GM21786 (cell line): Measurements from ENCODE around the gene USP43.

Source experiments
- ATAC-seq: cut with Tn5 transposase; IDR thresholded peaks from one replicate; pipeline ENCODE4 v1.9.1; 2021; ENCODE audit not compliant: unreplicated experiment

USP43 gene

GRCh38 chr17:9707948-9708347 lies 62.6 kb downstream of the USP43 start:
- ATAC-seq: no peak

- no peak for ATAC-seq
Observed at GRCh38 chr17:9714801-9715200, 69.5 kb downstream of the USP43 start.

GRCh38 chr17:9715503-9716016 lies 70.2 kb downstream of the USP43 start:
- ATAC-seq: no peak

GRCh38 chr17:9725575-9725974 lies 80.3 kb downstream of the USP43 start:
- ATAC-seq: no peak

GRCh38 chr17:9726291-9726690 lies 81.0 kb downstream of the USP43 start:
- no peak for ATAC-seq

- no peak for ATAC-seq
Observed at GRCh38 chr17:9728005-9728404, 82.7 kb downstream of the USP43 start.

GRCh38 chr17:9728564-9728963 lies 83.2 kb downstream of the USP43 start:
- no peak for ATAC-seq

GRCh38 chr17:9729034-9729650 lies 83.8 kb downstream of the USP43 start:
- no peak for ATAC-seq

GRCh38 chr17:9729735-9730420 lies 84.6 kb downstream of the USP43 start:
- no peak for ATAC-seq

GRCh38 chr17:9750524-9750923 lies 105.2 kb downstream of the USP43 start:
- no peak for ATAC-seq

- no peak for ATAC-seq
Observed at GRCh38 chr17:9755083-9755482, 109.8 kb downstream of the USP43 start.

- ATAC-seq: no peak
Observed at GRCh38 chr17:9760266-9760665, 114.9 kb downstream of the USP43 start.

- no peak for ATAC-seq
Observed at GRCh38 chr17:9763643-9764042, 118.3 kb downstream of the USP43 start.

- no peak for ATAC-seq
Observed at GRCh38 chr17:9765322-9765721, 120.0 kb downstream of the USP43 start.

GRCh38 chr17:9766970-9767369 lies 121.7 kb downstream of the USP43 start:
- ATAC-seq: no peak

- no peak for ATAC-seq
Observed at GRCh38 chr17:9767432-9767991, 122.2 kb downstream of the USP43 start.

- ATAC-seq: no peak
Observed at GRCh38 chr17:9768381-9768934, 123.1 kb downstream of the USP43 start.

- ATAC-seq: no peak
Observed at GRCh38 chr17:9769036-9769695, 123.8 kb downstream of the USP43 start.

GRCh38 chr17:9771465-9771864 lies 126.1 kb downstream of the USP43 start:
- no peak for ATAC-seq

- ATAC-seq: no peak
Observed at GRCh38 chr17:9772658-9773057, 127.3 kb downstream of the USP43 start.

GRCh38 chr17:9776911-9777310 lies 131.6 kb downstream of the USP43 start:
- no peak for ATAC-seq
